Activated effector memory CD4-positive, alpha-beta T cell treated with anti-CD3 and anti-CD28 coated beads, Interleukin-2, amount 50 U/mL, for 16 hours (primary cell): Measurements from ENCODE around the gene ARHGEF2.
"Not testable (repeated sequence)": the region's sequence is repeated elsewhere in the genome, so short reads cannot be mapped to it uniquely, and the experiment has no call there.

Source experiments
- DNase-seq: peaks from one replicate; pipeline ENCODE4 v3.0.0-alpha.2; 2020

ARHGEF2 gene

DNA sequence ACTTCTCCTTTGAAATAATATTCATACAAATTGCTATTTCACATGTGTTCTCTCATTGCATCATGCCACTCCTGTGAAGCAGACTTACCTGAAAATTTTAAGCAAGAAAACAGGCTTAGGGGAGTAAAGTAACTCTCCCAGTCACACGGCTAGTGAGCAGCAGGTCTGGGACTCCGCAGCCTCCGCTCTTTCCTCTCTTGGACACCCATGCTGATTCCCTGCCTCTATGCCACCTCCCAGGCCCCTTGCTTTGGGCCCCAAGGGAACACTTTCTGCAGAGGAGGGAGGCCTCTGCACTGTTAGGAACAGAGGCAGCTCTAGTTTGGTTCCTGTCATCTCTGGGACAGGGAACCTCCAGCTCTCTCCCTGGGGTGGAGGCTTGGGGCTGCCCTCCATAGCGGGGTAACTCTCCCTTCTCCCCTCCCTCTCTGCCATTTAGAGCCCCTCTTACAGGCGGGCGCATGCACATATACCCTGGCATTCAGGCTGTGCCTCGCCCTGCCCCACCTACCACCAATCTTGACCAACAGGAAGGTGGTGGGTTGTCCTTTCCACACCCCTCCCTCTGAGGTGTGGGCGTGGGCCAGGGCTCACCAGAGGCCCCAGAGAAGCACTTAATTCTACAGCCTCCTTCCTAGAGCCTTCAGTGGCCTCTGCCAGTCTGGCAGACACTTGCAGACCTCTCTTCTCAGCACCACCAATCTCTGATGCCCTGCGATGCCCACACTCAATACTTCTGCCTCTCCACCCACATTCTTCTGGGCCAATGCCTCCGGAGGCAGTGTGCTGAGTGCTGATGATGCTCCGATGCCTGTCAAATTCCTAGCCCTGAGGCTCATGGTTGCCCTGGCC is 37.1 kb downstream of the ARHGEF2 start, which contains the start of gene RXFP4:
Gene RXFP4 (plus strand): TSS at position 646 of the 852 bp plus-strand sequence. CDS start 72 bp downstream, at position 718.
- peak; percentile 60 for DNase-seq

DNA sequence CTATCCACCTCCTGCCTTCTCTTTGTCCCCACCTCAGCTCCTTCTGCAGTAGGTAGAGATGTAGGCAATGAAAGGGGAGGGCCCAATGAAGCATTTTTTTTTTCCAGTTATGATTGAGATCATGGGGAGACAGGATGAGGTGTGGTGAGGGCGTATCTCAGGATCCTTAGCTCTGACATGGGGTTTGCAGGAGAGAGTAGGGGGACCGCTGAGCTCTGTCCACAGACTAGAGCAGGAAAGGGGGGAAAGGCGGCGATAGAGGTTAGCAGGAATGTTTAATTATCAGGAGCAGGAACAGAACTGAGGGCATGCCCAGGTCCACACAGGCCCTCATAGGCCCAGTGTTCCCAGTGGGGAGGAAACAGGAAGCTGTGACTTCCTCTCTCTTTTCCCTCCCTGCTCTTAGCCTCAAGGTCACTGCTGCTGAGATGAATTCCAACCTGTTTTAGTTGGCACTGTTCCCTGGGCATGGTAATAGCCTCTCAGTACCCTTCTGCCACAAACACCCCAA is 37.8 kb downstream of the ARHGEF2 start:
- peak; percentile 53 for DNase-seq

DNA sequence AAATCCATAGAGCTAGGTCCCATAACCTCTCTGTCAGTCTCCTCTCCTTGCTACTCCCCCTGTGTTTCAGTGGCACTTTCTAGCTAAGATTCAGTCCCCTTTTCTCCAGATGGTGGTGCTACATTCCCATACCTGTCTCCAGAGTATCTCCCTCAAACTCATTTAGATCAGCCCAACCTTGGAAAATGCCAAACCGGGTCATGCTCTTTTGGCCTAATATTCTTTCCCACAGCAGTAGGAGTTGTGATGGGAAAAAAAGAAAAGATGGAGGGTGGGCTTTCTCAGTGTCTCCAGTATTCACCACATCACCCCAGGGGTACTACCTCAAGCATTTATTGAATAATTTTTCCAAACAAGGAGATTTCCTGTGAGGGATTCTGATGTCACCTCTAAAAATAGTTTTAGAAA is 40.1 kb downstream of the ARHGEF2 start:
- DNase-seq = peak; percentile 22

DNA sequence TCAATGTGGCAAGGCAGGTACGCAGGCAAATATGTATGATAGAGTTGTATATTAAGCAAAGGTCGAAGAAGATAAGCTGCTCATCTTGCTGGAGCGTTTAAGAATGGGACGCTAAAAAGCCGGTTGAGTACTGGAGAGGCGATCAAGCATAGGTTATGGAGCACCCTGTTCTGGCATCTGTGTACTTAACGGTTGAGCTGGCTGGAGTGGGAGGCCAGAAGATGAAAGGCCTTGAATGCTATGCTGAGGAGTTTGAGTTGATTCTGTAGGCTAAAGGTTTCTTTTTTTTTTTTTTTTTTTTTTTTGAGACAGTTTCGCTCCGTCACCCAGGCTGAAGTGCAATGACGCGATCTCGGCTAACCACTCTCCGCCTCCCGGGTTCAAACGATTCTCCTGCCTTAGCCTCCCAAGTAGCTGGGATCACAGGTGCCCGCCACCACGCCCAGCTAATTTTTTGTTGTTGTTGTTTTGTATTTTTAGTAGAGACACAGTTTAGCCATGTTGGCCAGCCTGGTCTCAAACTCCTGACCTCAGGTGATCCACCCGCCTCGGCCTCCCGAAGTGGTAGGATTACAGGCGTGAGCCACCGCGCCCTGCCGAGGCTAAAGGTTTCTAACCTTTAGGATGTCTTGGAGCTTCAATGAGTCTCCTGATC is 43.3 kb downstream of the ARHGEF2 start:
- no peak for DNase-seq

DNA sequence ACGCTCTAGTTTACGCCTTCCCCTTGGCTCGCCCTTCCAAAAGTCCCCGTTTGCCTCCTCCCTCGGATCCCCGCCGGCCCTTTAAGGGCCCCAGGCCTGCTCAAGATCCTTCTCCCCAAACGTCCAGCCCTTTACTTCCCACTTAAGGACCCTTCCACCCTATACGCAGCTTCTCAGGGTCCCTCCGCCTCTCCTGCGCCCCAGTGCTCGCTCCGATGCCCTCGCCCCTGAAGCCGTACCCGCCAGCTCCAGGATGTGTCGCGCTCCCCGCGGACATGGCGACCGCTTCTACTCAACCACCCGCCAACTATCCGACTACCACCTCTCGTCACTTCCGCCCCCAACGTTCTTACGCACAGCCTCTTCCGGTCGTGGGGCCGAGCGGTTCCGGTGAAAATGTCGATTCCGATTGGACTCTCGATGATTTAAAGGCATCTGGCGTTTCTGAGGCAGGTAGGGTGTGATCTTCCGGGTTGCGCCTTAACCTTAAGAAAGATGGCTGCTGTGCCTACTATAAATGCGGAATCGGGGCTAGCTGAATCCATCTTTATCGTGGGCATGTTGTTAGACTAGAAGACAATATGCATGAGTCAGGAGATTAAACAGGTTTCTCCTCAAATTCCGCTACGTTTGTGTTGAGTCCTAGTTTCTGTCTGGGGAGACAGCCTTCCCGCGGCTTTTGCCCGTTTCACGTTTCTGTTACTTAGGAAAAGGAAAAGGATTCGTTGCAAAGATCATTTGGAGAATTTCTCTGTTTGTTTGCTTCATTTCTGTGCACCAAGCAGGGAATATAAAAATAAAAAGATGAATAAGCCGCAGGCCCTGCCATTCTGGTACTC is 44.0 kb downstream of the ARHGEF2 start, which contains the start of gene KHDC4:
Gene KHDC4 (minus strand): TSS at position 317 of the 839 bp plus-strand sequence. CDS start 40 bp downstream, at position 277.
- DNase-seq = peak; percentile 98

DNA sequence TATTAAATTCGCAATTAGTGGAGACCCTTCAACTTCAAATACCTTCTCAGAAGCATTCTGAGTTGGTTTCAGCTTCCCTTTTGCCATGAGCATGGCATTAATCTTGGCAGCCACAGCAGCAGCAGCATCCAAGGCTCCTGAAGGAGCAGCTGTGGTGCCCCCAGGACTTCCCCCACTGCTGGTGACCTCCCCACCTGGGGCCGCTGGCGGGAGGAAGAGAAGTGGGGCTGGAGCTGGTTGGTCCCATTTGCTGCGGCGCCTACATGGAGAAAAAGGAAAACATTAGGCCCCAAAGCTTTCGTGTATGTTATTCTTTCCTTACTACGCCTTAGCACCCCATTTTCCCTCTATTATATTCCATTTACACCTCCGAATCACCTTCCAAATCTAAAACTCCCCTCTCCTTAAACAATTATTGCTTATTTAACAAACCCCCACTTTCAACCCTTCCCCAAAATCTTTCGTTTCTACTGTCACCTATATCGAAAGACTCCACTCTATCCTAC is 44.7 kb downstream of the ARHGEF2 start:
- DNase-seq = peak; percentile 72

DNA sequence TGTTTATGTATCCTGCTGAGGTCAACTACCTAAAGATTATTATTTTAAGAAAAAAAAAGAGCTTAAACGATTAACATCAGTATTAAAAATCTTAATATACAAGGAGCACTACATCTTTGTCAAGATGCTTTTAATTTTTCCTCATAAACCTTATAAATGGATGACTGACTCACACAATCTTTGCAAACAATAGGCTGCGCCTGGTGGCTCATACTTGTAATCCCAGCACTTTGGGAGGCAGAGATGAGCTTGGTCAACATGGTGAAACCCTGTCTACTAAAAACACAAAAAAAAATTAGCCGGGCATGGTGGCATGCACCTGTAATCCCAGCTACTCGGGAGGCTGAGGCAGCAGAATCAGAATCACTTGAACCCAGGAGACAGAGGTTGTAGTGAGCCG is 45.9 kb downstream of the ARHGEF2 start:
- no peak for DNase-seq

DNA sequence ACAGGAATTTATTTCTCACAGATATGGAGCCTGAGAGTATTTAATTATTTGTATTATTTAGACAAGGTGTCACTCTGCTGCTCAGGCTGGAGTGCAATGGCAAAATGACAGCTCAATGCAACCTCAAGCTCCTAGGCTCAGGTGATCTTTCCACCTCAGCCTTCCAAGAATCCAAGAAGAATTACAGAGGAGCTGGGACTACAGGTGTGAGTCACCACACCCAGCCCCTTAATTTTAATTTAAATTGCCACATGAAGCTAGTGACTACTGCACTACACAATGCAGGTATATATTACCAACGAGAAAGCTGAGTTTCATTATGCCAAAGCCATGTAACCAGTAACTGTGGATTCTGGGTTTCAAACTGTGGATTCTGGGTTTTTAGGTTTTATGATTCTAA is 46.3 kb downstream of the ARHGEF2 start:
- no peak for DNase-seq

DNA sequence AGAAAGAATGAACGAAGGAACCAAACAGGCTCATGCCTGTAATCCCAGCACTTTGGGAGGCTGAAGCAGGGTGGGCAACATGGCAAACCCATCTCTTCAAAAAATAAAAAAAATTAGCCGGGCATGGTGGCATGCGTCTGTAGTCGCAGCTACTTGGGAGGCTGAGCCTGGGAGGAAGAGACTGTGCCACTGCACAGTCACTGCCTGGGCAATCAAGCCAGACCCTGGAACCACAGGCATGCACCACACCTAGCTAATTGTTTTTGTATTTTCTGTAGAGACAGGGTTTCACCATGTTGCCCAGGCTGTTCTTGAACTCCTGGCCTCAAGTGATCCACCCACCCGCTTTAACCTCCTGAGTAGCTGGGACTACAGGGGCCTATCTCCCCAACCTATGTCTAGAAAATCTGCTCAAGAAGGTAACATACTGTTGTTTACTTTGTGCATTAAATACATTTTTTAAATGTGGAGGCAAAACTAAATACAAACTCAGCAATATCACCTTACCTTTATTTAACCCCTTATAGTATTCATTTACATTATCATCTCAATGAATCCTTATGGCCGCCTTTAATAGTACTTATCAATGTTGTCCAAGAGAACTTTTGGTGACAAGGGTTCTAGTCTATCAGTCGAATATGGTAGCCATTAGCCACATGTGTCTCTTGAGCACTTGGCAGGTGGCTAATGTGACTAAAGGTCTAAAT is 46.9 kb downstream of the ARHGEF2 start:
- DNase-seq = no peak

DNA sequence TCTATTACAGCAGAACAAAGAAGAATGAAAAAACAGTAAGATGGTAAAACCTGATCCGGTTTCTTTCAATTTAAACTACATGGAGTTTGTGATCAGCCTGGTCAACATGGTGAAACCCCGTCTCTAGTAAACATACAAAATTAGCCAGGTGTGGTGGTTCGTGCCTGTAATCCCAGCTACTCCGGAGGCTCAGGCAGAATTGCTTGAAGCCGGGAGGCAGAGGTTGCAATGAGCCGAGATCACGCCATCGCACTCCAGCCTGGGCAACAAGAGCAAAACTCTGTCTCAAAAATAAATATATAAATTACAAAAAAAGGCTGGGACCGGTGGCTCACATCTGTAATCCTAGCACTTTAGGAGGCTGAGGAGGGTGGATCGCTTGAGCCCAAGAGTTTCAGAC is 47.6 kb downstream of the ARHGEF2 start:
- not testable (repeated sequence) for DNase-seq

DNA sequence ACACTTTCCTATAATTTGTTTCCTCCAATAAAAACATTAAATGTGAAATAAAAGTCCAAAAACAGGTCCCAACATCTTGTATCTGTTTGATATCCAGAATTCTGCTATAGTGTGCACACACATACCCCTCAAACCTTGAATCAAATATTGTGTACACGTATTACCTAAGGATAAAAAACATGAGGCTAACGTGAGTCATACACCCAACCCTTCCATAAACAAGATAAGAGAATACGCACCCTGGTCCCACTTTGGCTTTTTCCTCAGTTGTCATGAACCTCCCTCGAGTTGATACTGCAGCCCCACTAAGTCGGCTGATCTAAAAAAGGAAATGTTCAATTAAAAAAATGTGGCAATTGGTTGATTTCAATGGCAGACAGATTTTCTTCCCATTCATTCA is 49.3 kb downstream of the ARHGEF2 start:
- DNase-seq = no peak

DNA sequence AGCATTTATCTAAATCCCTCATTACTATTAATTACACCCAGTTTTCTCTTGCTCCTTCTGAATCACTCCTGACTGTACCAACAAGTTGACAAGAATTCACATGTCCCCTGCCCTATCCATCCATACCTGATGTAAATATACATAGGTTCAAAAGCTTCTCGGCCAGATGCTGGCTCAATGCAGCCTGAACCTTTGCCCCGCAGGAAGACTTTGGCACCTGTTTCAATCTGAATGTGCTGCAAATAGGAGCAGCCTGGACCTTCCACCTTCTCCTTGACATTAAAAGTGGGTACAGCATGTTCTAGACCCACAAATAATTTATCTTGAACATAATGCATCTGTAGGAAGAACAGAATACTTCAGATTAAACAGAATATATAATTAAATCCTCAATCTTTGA is 52.8 kb downstream of the ARHGEF2 start:
- no peak for DNase-seq

DNA sequence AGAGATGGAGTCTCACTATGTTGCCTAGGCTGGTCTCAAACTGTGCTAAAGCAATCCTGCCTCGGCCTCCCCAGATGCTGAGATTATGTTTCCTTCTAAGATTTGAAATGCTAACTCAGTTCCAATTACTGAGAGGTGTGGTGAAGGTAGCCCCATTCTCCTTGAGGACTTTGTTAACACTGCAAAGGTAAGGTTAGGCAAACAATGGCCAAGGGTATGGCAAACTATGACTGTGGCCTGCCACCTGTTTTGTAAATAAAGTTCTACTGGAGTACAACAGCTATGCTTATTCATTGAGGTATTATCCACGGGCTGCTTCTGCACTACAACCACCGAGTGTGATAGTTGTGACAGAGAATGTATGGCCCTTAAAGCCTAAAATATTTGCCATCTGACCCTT is 57.6 kb downstream of the ARHGEF2 start:
- no peak for DNase-seq

DNA sequence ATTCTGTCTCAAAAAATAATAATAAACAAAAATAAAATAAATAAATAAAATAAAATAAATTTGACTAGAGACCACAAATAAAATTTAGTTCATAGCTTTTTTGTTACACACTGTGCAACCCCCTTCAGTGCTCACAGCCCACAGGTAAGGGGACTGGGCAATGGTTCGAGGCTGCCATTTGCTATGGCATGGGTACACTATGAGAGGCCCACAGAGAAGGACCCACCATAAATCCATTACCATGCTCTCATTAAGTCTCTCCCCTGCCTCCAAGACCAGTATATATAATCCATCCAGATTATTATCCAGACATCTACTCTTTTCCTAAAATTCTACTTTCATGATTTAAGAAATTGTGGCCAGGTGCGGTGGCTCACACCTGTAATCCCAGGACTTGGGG is 58.5 kb downstream of the ARHGEF2 start:
- no peak for DNase-seq

DNA sequence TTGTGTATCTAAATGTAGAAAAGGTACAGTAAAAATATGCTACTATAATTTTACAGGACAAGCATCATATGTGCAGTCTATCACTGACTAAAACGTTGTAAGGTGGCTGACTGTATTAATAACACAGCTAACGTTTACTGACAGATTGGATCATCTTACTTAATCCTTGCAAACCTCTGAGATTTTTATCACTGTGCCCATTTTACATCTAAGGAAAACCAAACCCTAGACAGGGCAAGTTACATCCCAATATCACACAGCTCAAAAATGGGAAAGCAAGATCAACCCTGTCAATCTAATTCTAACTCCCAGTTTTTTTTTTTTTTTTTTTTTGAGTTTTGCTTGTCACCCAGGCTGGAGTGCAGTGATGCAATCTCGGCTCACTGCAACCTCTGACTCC is 59.7 kb downstream of the ARHGEF2 start:
- DNase-seq = no peak

DNA sequence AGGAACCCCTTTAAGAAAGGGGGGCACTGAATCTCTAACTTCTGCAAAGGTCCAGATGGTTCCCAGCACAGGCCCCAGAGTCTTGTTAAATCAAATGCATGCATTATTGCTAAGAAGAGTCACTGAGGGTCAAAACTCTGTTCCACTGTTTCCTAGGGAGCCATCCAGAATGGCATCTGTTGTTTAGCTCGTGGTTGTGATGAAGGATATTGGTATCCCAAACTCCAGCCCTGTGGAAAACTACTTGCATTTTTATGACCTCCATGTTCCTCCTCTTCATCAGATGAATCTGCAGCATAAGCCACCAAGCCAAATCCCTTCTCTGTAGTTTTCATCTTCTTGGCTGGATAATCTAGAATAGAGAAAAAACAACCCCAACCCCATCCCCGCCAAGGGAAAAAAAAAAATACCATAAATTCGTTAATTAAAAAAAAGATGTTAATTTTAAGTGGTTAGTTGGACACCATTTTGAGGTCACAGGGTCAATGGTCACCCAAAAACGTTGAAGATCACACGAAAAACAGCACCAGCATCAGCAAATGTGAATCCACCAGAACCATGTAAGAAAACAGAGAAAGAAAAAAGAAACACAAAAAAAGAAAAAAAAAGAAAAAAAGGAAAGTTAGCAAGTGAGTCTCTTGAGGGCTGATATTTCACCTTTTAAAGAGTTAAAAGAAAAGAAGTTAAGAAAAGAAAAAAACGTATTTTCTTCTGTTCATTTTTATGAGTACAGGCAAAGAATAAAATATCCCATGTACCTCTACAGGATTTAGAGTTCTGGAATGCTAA is 64.2 kb downstream of the ARHGEF2 start:
- DNase-seq = no peak

DNA sequence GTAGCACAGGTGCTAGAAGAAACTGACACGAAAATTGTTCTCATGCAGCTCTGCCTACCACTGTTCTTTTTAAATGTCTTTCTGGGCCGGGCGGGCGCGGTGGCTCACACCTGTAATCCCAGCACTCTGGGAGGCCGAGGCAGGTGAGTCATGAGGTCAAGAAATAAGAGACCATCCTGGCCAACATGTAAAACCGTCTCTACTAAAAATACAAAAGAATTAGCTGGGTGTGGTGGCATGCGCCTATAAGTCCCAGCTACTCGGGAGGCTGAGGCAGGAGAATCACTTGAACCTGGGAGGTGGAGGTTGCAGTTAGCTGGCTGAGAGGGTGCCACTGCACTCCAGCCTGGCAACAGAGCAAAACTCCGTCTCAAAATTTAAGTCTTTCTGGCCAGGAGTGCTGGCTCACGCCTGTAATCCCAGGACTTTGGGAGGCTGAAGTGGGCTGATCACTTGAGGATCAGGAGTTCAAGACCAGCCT is 66.3 kb downstream of the ARHGEF2 start:
- DNase-seq = no peak

DNA sequence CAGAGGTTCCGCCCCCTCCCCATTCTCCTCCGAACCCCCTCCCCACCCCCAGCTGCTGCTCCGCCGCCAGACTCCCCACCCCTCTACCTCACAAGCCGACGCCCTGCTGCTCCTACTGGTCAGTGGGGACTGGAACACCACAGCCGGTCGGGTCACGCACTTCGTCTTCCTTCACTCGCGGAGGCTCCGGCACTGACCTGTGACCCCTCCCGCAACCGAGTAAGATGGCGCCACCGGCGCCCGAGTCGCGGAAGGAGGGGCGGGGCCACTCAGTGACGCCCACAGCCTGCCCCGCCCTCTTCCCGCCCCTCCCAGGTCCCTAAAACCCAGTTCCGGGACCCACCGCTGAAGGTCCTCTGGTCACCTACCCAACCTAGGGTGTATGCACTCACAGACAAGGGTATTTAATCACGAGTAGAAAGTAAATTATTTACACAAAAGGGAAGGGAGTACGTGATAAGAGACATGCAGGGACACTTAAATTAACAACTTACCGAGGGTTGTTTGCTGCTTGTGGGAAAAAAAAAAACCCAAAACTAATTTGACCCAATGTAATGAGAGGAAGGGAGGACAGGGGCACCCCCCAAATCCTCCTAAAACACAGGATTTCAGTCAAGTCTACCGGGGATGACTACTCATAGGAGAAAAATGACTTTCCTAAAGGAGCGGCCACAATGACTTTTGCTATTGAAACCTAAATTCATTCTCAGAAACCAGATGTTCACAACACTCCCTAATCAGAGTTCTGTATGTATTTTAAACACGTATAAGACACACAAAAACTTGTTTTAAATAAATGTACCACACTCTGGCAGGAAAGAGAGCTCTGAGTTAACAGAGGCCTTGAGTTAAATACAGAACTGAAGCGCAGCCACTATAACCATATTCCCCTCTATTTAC is 66.9 kb downstream of the ARHGEF2 start, which contains the start of gene RIT1:
Gene RIT1 (minus strand): TSS at position 194 of the 900 bp plus-strand sequence. CDS start 588 bp downstream, outside the sequence.
- peak; percentile 95 for DNase-seq

DNA sequence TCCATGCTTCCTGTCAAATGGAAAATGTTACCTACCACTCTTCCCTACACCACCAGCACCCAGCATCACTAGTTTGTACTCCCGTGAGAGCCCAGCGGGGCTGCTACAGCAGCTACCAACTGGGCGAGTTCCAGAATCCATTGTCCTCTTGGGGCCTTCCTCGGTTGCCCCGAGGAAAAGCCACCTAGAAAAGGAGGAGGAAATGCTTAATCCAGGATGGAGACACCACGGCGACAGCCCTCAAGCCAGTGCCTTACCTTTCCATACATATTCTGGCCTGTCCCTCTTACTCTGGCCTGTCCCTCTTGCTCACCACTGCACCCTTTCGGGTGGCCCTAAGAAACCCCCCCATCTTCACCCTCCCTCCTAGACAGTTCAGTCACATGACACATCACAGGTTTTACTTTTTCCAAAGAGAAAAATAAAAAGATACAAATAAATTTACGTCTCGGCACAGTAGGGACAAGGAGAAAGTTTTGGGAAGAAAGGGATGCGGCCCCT is 67.7 kb downstream of the ARHGEF2 start:
- DNase-seq = peak; percentile 64

DNA sequence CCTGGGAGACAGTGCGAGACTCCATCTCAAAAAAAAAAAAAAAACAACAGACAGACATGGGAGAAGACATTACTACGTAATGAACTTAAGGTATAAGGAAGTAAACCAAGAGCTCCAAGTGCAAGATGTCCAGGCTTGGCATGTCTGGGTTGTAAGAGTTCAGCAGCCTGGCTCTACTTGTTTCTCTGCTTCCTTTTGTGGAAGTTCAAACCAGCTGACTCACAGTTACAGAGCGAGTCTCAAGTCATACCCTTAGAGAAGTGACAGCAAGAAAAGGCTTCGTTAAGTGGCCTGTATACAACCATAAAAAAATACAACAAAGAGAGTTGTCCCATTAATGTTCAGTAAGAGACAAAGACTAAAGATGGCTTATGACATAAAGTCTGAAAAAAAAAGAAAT is 68.5 kb downstream of the ARHGEF2 start:
- DNase-seq = no peak
